ENCODE data around the gene LTN1. TPM values are rescaled to one million over a fixed set of nuclear protein-coding genes. Genes with fewer than 3 reads are reported as not detected.
A peak's percentile ranks its signal among the peaks of the same experiment; 100 is the strongest.

LTN1 gene
- total and polyA plus RNA-seq, 2 of the 13 experiments (the other 11 are each of a cell fraction or from before 2014, with no cell fraction given) = 6.7 to 24.6 TPM

GRCh38 chr21:28884976-28885852 is 107.5 kb downstream of the LTN1 start (continued):
- peak; percentile 92 for TF ChIP-seq CREB3 (CRISPR knock-in tag; IDR thresholded peaks at IDR 0.05)
- TF ChIP-seq EHMT2 (IDR thresholded peaks at IDR 0.05; ENCODE audit: borderline replicate concordance, low read depth, low read length) = 0 out of 2 replicates have a peak, but pooled peaks have one; percentile 31
- TF ChIP-seq HOXD1 (CRISPR knock-in tag; IDR thresholded peaks at IDR 0.05) = no peak; the same call in 1 of the 2 replicates
- TF ChIP-seq ZBTB8A (CRISPR knock-in tag; IDR thresholded peaks at IDR 0.05; ENCODE audit: borderline replicate concordance, low read depth) = peak; percentile 97; the same call in 1 of the 2 replicates
- peak; percentile 99 for TF ChIP-seq LBX2 (CRISPR knock-in tag; IDR thresholded peaks at IDR 0.05; ENCODE audit: borderline replicate concordance)
- peak; percentile 100 for TF ChIP-seq ZNF430 (CRISPR knock-in tag; IDR thresholded peaks at IDR 0.05)
- TF ChIP-seq ZNF207 (IDR thresholded peaks at IDR 0.05; ENCODE audit: borderline replicate concordance) = no peak
- TF ChIP-seq POGZ (CRISPR knock-in tag; IDR thresholded peaks at IDR 0.05) = peak; percentile 98
- TF ChIP-seq ZNF280D (CRISPR knock-in tag; IDR thresholded peaks at IDR 0.05) = peak; percentile 98
- TF ChIP-seq POLR2G (IDR thresholded peaks at IDR 0.05; ENCODE audit: low read depth, low read length) = peak; percentile 93
- TF ChIP-seq KAT8 (CRISPR knock-in tag; IDR thresholded peaks at IDR 0.05) = peak; percentile 94
- peak; percentile 97 for TF ChIP-seq ZNF160 (CRISPR knock-in tag; IDR thresholded peaks at IDR 0.05)
- no peak for TF ChIP-seq MZF1 (CRISPR knock-in tag; IDR thresholded peaks at IDR 0.05; ENCODE audit: borderline replicate concordance)
- TF ChIP-seq ZNF225 (CRISPR knock-in tag; IDR thresholded peaks at IDR 0.05) = peak; percentile 99
- TF ChIP-seq HIVEP1 (CRISPR knock-in tag; IDR thresholded peaks at IDR 0.05) = peak; percentile 96
- no peak for TF ChIP-seq PAF1 (CRISPR knock-in tag; IDR thresholded peaks at IDR 0.05)
- TF ChIP-seq ZBTB7B (CRISPR knock-in tag; IDR thresholded peaks at IDR 0.05) = peak; percentile 60; the same call in 1 of the 2 replicates
- peak; percentile 83; the same call in 1 of the 2 replicates for TF ChIP-seq TEF (CRISPR knock-in tag; IDR thresholded peaks at IDR 0.05)
- peak; percentile 99 for TF ChIP-seq SMAD9 (CRISPR knock-in tag; IDR thresholded peaks at IDR 0.05)
- 0 out of 2 replicates have a peak, but pooled peaks have one; percentile 53 for TF ChIP-seq FOXO4 (CRISPR knock-in tag; conservative IDR thresholded peaks at IDR 0.05)
- TF ChIP-seq NCOA1 (CRISPR knock-in tag; IDR thresholded peaks at IDR 0.05) = 0 out of 2 replicates have a peak, but pooled peaks have one; percentile 73
- peak; percentile 98 for TF ChIP-seq SPEN (CRISPR knock-in tag; IDR thresholded peaks at IDR 0.05; ENCODE audit: low read depth)
- peak; percentile 100 for TF ChIP-seq ZNF709 (CRISPR knock-in tag; IDR thresholded peaks at IDR 0.05)

All from HepG2 (cell line).